Stromal cell of bone marrow (primary cell): ENCODE measurements around the gene CGB3.
"Not testable (repeated sequence)": the region's sequence is repeated elsewhere in the genome, so short reads cannot be mapped to it uniquely, and the experiment has no call there.

ENCODE experiments used
- DNase-seq: peaks from one replicate; pipeline ENCODE4 v3.0.0-alpha.2; 2012; ENCODE audit warnings: low read depth

CGB3 gene

GRCh38 chr19:49024233-49024632 is at the start of gene CGB3:
Gene CGB3, minus strand, starts transcription at chr19:49024333. Its CDS starts 362 bp downstream, at chr19:49023971.
- not testable (repeated sequence) for DNase-seq

GRCh38 chr19:49071860-49072547 is 47.9 kb upstream of the CGB3 start:
- DNase-seq: no peak

DNA sequence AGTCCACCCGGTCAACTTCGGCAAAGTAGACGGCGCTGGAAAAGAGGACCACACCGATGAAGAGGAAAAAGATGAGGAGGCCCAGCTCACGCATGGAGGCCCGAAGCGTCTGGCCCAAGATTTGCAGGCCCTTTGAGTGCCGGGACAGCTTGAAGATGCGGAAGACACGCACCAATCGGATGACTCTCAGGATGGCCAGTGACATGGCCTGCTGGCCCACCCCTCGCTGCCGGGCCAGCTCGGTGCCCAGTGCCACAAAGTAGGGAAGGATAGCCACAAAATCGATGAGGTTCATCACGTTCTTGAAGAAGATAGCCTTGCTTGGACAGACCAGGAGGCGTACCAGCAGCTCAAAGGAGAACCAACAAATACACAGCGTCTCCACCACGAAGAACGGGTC is 46.3 kb upstream of the CGB3 start:
- no peak for DNase-seq

DNA sequence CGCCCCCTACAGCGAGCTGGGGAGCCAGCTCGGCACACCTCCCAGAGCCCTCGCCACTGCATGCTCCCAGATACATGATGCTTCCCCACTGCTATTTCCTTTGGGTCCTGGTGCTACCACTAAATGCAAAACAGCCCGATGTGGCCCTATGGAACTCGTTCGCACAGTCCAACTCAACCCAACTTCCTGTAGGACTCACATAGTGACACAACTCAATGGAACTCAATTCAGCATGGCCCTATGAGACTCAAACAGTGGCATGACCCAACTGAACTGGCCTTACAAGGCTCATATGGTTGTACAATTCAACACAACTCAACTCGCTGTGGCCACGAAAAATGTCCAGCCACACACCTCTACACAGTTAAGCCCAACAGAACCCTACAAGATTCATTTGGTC is 44.9 kb upstream of the CGB3 start:
- no peak for DNase-seq

- no peak for DNase-seq
Measured at GRCh38 chr19:49067554-49067953, 43.4 kb upstream of the CGB3 start.

- no peak for DNase-seq
Measured at GRCh38 chr19:49065905-49066512, 41.9 kb upstream of the CGB3 start.

DNA sequence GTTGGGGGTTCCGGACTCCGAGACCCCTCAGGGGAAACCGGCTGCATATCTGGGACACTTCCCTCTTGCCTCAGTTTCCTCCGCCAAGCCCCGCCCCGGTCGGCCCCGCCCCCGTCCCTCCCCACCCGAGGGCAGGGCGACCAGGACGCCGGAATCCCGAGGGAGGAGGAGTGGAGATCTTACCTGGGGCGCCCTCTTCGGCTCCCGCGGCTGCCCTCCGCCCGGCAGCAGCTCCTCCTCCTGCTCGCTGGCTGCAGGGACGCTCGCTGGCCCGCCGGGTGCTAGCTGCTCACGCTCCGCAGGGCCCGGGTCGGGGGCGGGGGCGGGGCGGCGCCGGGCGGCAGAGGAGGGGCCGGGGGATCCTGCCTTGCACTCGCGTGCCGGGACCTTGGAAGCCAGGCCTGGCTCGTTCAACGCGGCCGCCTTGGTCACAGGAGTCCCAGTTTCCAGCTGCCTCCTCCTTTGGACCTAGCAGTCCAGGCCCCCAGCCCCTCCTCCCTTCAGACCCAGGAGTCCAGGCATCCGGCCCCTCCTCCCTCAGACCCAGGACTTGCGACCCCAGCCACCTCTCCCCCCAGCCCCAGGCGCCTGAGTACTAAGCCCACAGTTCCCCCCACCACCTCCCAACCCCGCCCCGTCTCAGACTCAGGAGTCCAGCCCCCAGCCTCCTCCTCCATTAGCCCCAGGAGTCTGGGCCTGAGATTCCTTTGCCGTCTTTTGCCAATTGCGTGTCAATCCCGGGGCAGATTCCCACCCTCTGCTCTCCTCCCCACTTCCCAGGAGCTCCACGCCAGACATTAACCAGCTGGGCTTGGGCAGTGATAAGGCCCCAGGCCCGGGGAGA is 40.9 kb upstream of the CGB3 start, which contains the start of gene NTF4:
NTF4 (minus strand) TSS at position 51 of the 844 bp plus-strand sequence. CDS start 2,821 bp downstream, outside the sequence.
- no peak for DNase-seq

DNA sequence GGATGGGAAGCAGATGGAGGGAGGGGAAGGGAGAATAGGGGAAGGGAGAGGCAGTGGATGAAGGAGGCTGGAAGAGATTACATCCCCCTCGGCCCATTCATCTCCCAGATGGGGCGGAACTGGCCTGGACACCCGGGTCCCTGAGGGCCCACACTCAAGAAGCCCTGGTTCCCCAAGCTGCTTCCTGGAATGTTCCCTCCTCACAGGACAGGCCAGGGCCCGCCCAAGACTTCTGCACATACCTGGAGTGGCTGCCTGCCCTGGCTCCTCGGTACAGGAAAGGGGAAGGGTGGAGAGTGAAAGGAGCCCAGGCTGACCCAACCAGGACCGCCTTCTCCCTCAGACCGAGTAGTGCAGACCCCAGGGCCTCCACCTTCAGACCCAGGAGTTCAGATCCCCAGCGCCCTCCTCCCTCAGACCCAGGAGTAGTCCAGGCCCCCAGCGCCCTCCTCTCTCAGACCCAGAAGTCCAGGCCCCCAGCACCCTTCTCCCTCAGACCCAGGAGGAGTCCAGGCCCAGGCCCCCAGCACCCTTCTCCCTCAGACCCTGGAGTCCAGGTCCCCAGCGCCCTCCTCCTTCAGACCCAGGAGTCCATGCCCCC is 40.0 kb upstream of the CGB3 start:
- DNase-seq: no peak

- DNase-seq: no peak
Measured at GRCh38 chr19:49061445-49061844, 37.3 kb upstream of the CGB3 start.

GRCh38 chr19:49061000-49061399 is 36.9 kb upstream of the CGB3 start:
- DNase-seq: no peak

DNA sequence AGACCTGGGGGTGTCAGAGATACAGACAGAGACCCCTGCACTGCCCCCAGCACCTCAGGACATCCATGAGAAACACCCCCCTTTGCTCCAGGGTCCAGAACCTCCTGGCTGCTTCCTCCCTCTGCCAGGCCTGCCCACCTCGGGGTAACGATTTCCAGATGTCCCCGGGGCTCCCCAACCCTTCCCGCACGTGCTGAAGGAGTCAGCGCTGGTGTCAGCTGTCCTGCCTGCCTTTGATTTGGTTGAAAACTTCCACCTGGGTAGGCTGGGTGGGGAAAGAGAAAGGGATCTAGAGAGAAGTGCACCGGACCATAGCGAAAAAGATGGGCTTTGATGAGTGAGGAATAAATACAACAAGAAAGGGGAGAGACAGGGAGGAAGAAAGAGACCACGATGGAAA is 34.9 kb upstream of the CGB3 start:
- no peak for DNase-seq

DNA sequence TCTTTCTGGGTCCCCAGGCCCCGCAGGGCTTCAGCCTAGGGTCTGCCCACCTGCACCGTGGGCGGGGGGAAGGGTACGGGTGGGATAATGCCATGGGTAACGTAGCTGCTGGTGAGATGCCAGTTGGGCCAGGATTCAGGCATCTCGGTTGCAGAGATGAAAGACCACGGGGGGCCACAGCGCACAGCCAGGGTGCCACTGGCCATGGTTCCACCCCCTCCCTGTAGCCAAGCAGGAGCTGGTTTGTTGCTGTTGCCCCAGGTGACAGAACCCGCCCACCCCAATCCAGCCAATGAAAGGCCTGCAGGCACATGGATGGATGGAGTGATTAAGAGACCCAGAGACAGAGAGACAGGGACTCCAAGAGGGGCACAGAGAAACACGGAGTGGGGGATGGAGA is 34.4 kb upstream of the CGB3 start:
- no peak for DNase-seq

DNA sequence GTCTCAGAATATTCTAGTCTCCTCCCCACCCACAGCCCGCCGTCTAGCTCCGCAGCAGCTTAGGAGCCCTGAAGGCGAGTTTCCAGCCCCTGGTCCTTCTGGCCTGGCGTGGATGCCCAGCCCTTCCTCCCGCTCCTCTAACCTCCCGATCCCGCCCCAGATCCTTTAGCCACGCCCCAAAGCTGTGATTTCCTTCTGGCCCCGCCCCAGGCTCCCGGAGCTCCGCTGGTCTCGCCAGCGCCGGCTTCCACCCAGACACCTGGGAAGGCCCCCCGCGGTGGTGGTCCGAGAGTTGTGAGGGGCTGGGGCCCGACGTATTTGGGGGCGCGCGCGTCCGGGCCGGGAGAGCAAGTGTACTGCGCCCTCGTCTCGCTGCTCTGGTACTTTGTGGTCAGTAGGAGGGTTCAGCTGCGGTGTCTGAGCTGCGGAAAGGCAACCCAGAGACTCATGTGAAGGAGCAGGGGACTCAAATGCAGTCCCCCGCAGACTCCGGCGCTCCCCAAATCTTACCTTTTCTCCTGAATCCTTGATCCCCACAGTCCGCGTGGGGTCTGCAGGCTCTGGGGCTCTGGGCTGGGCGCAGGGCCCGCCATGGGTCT is 33.6 kb upstream of the CGB3 start, which contains the start of gene CGB7:
CGB7 (minus strand) TSS at position 114 of the 599 bp plus-strand sequence. CDS start 2,374 bp downstream, outside the sequence.
- no peak for DNase-seq

- not testable (repeated sequence) for DNase-seq
Measured at GRCh38 chr19:49056902-49057596, 32.9 kb upstream of the CGB3 start.

- DNase-seq: peak; percentile 13
Measured at GRCh38 chr19:49056101-49056901, 32.2 kb upstream of the CGB3 start.

- DNase-seq: peak; percentile 11
Measured at GRCh38 chr19:49050376-49051033, 26.4 kb upstream of the CGB3 start.

DNA sequence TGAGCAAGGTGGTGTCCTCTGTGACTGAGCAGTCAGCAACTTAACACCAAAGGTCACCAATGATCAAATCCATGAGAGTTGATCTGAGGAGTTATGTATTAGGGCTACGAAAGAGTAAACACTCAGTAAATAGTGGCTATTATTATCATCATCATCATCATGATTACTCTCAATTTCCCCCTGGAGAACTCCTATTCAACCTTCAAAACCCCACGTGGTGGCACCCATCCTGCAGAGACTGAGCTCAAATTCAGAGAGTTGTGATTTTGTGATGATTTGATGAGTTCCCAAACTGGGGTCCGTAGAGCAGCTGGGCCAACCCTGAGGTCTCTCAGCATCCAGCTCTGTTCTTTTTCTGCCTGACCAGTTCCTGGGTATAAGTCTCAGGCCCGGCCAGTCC is 25.7 kb upstream of the CGB3 start:
- not testable (repeated sequence) for DNase-seq

GRCh38 chr19:49049011-49049410 is 24.9 kb upstream of the CGB3 start, which contains the start of gene CGB8:
Gene CGB8, minus strand, starts transcription at chr19:49049111. Its CDS starts 372 bp downstream, at chr19:49048739.
- not testable (repeated sequence) for DNase-seq

- not testable (repeated sequence) for DNase-seq
Measured at GRCh38 chr19:49043548-49043947, 19.4 kb upstream of the CGB3 start, which contains the start of gene CGB5. Gene CGB5, plus strand, starts transcription at chr19:49043848. Its CDS starts 362 bp downstream, at chr19:49044210.
